ENCODE measurements around the gene DDIT4. TPM values are rescaled to one million over a fixed set of nuclear protein-coding genes. Genes with fewer than 3 reads are reported as not detected.

The DDIT4 gene
- total and polyA plus RNA-seq, 2 of the 8 experiments (the other 6 are each of a cell fraction or from before 2014, with no cell fraction given), result 47.4 to 108 TPM

DNA sequence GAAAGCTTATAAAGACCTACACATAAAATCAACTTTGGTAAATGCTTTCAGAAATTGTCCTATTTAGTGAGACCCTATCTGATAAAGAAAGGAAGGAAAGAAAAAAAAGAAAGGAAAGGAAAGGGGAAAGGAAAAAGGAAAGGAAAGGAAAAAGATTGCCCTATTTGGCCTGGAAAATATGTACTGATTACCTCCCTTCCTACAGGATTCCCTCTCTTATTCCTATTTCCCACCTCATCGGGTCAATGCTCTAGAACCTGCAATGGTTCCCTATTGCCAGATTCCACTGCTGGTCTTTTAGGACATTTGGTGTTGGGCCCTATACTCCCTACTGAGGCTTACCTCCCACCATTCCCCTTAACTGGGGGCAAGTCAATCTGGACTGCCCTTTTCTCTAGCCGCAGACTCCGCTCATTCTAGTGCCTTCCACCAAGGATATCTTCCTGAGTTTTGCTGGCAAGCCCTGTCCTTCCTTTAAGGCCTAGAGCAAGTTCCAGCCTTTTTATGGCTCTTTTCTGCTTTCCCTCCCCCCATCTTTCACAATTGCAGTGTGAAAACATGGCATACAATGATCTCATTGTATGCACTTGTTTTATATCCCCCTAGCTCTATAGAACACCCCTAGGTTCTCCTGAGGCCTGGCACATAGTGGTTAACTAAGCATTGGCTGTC lies 4.4 kb downstream of the DDIT4 start (continued):
- no peak for TF ChIP-seq TAF1 (IDR thresholded peaks at IDR 0.05; ENCODE audit: low read depth, low read length)
- TF ChIP-seq YY1 (IDR thresholded peaks at IDR 0.05; ENCODE audit: low read depth, low read length), result no peak
- no peak for TF ChIP-seq SP1 (IDR thresholded peaks at IDR 0.05; ENCODE audit: low read depth, low read length)
- no peak for TF ChIP-seq SP2 (IDR thresholded peaks at IDR 0.05; ENCODE audit: low read length)
- no peak for TF ChIP-seq RFX5 (IDR thresholded peaks at IDR 0.05; ENCODE audit: borderline replicate concordance, low read depth, low read length)
- no peak for TF ChIP-seq CBX8 (IDR thresholded peaks at IDR 0.05; ENCODE audit: borderline replicate concordance, low read depth, low read length)
- TF ChIP-seq BACH1 (IDR thresholded peaks at IDR 0.05; ENCODE audit: low read length), result no peak
- TF ChIP-seq RBBP5 (IDR thresholded peaks at IDR 0.05; ENCODE audit: borderline replicate concordance, low read depth, low read length), result no peak
- no peak for TF ChIP-seq MAFK (IDR thresholded peaks at IDR 0.05; ENCODE audit: low read depth, low read length)

All from H1 (cell line).